Spinal cord (tissue), 10 donors: ENCODE data around the gene SPACDR. TPM values are rescaled to one million over a fixed set of nuclear protein-coding genes. Genes with fewer than 3 reads are reported as not detected.
"Not testable (repeated sequence)": the region's sequence is repeated elsewhere in the genome, so short reads cannot be mapped to it uniquely, and the experiment has no call there.

Source experiments
- DNase-seq, 6 donors: peaks; one replicate each; pipeline versions ENCODE4 v3.0.0 to v3.0.0-alpha.2; 2013 to 2015; ENCODE audit warnings: low spot score in 6 of 6, low read depth in 4 of 6
- H3K27ac ChIP-seq: one replicate; pipeline ENCODE4 v1.5.1; 2013; ENCODE audit warnings: low read depth, low read length, control low read depth
- H3K27me3 ChIP-seq: one replicate; pipeline ENCODE4 v1.6.1; 2013; ENCODE audit warnings: low read length; ENCODE audit not compliant: control insufficient read depth, insufficient read depth
- H3K36me3 ChIP-seq: one replicate; pipeline ENCODE4 v1.6.1; 2013; ENCODE audit warnings: low read length; ENCODE audit not compliant: control insufficient read depth, insufficient read depth
- H3K4me1 ChIP-seq: one replicate; pipeline ENCODE4 v1.6.1; 2013; ENCODE audit warnings: low read length; ENCODE audit not compliant: control insufficient read depth, insufficient read depth
- H3K4me3 ChIP-seq: one replicate; pipeline ENCODE4 v1.5.1; 2013; ENCODE audit warnings: low read depth, low read length, control low read depth
- H3K9me3 ChIP-seq: one replicate; pipeline ENCODE4 v1.6.1; 2013; ENCODE audit warnings: low read length; ENCODE audit not compliant: control insufficient read depth, insufficient read depth
- WGBS: methylation state at CpG from one replicate; pipeline ENCODE4 v1.1.5; 2013; ENCODE audit warnings: missing lambda C conversion rate; ENCODE audit not compliant: insufficient coverage; 5-methylcytosine and 5-hydroxymethylcytosine counted together
- long read RNA-seq, 4 donors: transcript quantifications; one replicate each; lab custom pipeline, GENCODE V29; 2026
- polyA plus RNA-seq, 2 donors: library from polyadenylated mRNA; unstranded; fragments of 120-200 nt; gene quantifications; one replicate each; pipeline ENCODE4 v1.2.1, GENCODE V29; 2013; ENCODE audit not compliant: insufficient read length in 2 of 2
- total RNA-seq, 2 donors: library from RNA; depleted of rRNA in 1 of 2; stranded (reverse); fragments of 120-200 nt in 1 of 2; fragments of >200 nt in 1 of 2; gene quantifications; one replicate each; pipeline versions ENCODE4 v1.2.3 to v1.2.4, GENCODE V29; 2013 to 2014
- donor health status: healthy.

The SPACDR gene
- total RNA-seq (1 to 10 TPM; 2.0 to 2.1 TPM), polyA plus RNA-seq (10 to 100 TPM in 1 of 2 donors, 1 to 10 TPM in 1; 6.5 to 12.0 TPM)
- long read RNA-seq, donor 1, partial matches to known transcripts = 0 of 2 reads
- long read RNA-seq, donor 1, other reads (novel, unspliced or antisense) = 0 of 2 reads
- long read RNA-seq, donor 2, partial matches to known transcripts = 0 of 2 reads
- long read RNA-seq, donor 2, other reads (novel, unspliced or antisense) = 0 of 2 reads
- long read RNA-seq, donor 3 = 0 reads
- long read RNA-seq, donor 4, partial matches to known transcripts = 0 of 2 reads
- long read RNA-seq, donor 4, other reads (novel, unspliced or antisense) = 0 of 2 reads

GRCh38 chr7:100464210-100464660, at the start of gene SPACDR:
Gene SPACDR, minus strand, starts transcription at chr7:100464260. Its CDS starts 235 bp downstream, at chr7:100464025.
- peak within 1 kb of the TSS; percentile 71 for H3K27ac ChIP-seq
- no peak for DNase-seq

GRCh38 chr7:100513212-100513810, 49.3 kb upstream of the SPACDR start:
- 96% methylated on average over 6 of the region's 9 CpGs for WGBS
- Histone ChIP-seq H3K27me3 (no peaks in the 10 kb centered on the region), H3K9me3 (no peaks in the 10 kb centered on the region), H3K4me3 (no peak overlapping the region), H3K4me1 (peaks cover 4% of the 10 kb centered on the region), H3K27ac (no peak overlapping the region), H3K36me3 (no peaks in the 10 kb centered on the region)
- no peak for DNase-seq

More at GRCh38 chr7:100464210-100464660, at the start of gene SPACDR:
- Histone ChIP-seq H3K4me3 (no peak within 1 kb of the TSS), H3K27me3 (no peaks in the 10 kb centered on the region), H3K4me1 (peaks cover 59% of the 10 kb centered on the region), H3K9me3 (no peaks in the 10 kb centered on the region), H3K36me3 (peaks cover 65% of the 10 kb centered on the region)
- WGBS = 60% methylated on average over 1 of the region's 7 CpGs

- 94% methylated on average over 7 of the region's 9 CpGs for WGBS
- Histone ChIP-seq H3K9me3 (no peaks in the 10 kb centered on the region), H3K36me3 (no peaks in the 10 kb centered on the region), H3K27ac (no peak overlapping the region), H3K4me3 (no peak overlapping the region), H3K4me1 (peaks cover 4% of the 10 kb centered on the region), H3K27me3 (no peaks in the 10 kb centered on the region)
- no peak for DNase-seq
Measured at GRCh38 chr7:100510437-100511239, 46.6 kb upstream of the SPACDR start.

- WGBS = 50% methylated on average over 11 of the region's 15 CpGs
- Histone ChIP-seq H3K9me3 (no peaks in the 10 kb centered on the region), H3K4me1 (peaks cover 4% of the 10 kb centered on the region), H3K27ac (no peak overlapping the region), H3K36me3 (no peaks in the 10 kb centered on the region), H3K27me3 (no peaks in the 10 kb centered on the region), H3K4me3 (no peak overlapping the region)
- DNase-seq = peak in 2 of 6 donors; percentile 72 to 80
Measured at GRCh38 chr7:100509231-100509630, 45.2 kb upstream of the SPACDR start.

GRCh38 chr7:100506356-100506923, 42.4 kb upstream of the SPACDR start:
- Histone ChIP-seq H3K27me3 (no peaks in the 10 kb centered on the region), H3K4me3 (no peak overlapping the region), H3K27ac (no peak overlapping the region), H3K4me1 (peaks cover 4% of the 10 kb centered on the region), H3K9me3 (no peaks in the 10 kb centered on the region), H3K36me3 (no peaks in the 10 kb centered on the region)
- DNase-seq = no peak
- 92% methylated on average over 2 of the region's 8 CpGs for WGBS

GRCh38 chr7:100504887-100505611, 41.0 kb upstream of the SPACDR start:
- 86% methylated on average over 1 of the region's 9 CpGs for WGBS
- no peaks in the 10 kb centered on the region for H3K9me3 ChIP-seq
- H3K27me3 ChIP-seq = no peaks in the 10 kb centered on the region
- no peak overlapping the region for H3K4me3 ChIP-seq
- no peak overlapping the region for H3K27ac ChIP-seq
- no peak for DNase-seq
- no peaks in the 10 kb centered on the region for H3K36me3 ChIP-seq
- H3K4me1 ChIP-seq = peaks cover 4% of the 10 kb centered on the region

- 100% methylated on average over 3 of the region's 3 CpGs for WGBS
- not testable (repeated sequence) for H3K4me1 ChIP-seq, H3K4me3 ChIP-seq, DNase-seq, H3K36me3 ChIP-seq, H3K9me3 ChIP-seq, H3K27me3 ChIP-seq, H3K27ac ChIP-seq
Measured at GRCh38 chr7:100504031-100504430, 40.0 kb upstream of the SPACDR start.

- H3K9me3 ChIP-seq, H3K4me1 ChIP-seq, H3K4me3 ChIP-seq, DNase-seq, H3K27me3 ChIP-seq, H3K36me3 ChIP-seq, H3K27ac ChIP-seq: not testable (repeated sequence)
- no CpG with 5 or more reads among the region's 2 CpGs for WGBS
Measured at GRCh38 chr7:100500743-100501142, 36.7 kb upstream of the SPACDR start.

- Histone ChIP-seq H3K27me3 (no peaks in the 10 kb centered on the region), H3K36me3 (peaks cover 39% of the 10 kb centered on the region), H3K4me1 (peaks cover 26% of the 10 kb centered on the region), H3K9me3 (no peaks in the 10 kb centered on the region), H3K4me3 (no peak overlapping the region), H3K27ac (no peak overlapping the region)
- WGBS = no CpG with 5 or more reads among the region's 6 CpGs
- no peak for DNase-seq
Measured at GRCh38 chr7:100496509-100496908, 32.4 kb upstream of the SPACDR start.
